Cardiac fibroblast (primary cell): ENCODE results near the gene CDV3.
"Not testable (repeated sequence)": the region's sequence is repeated elsewhere in the genome, so short reads cannot be mapped to it uniquely, and the experiment has no call there.

Experiments used
- DNase-seq, 2 donors: peaks; one replicate each; pipeline versions ENCODE4 v3.0.0 to v3.0.0-alpha.2; 2010; ENCODE audit warnings: low read depth in 2 of 2
- H3K4me3 ChIP-seq, 2 donors: replicated peaks in 1 of 2; 1 replicate in 1 of 2; 2 replicates in 1 of 2; pipeline ENCODE4 v1.5.1; 2011; ENCODE audit warnings: low read depth in 2 of 2, low read length in 2 of 2, mild to moderate bottlenecking in 2 of 2, moderate library complexity in 1 of 2
- TF ChIP-seq, protein P1 (sequence below): IDR thresholded peaks from one replicate; pipeline ENCODE4 v1.5.1; 2011; ENCODE audit warnings: low read depth, mild to moderate bottlenecking, low read length, inconsistent platforms

The CDV3 gene

DNA sequence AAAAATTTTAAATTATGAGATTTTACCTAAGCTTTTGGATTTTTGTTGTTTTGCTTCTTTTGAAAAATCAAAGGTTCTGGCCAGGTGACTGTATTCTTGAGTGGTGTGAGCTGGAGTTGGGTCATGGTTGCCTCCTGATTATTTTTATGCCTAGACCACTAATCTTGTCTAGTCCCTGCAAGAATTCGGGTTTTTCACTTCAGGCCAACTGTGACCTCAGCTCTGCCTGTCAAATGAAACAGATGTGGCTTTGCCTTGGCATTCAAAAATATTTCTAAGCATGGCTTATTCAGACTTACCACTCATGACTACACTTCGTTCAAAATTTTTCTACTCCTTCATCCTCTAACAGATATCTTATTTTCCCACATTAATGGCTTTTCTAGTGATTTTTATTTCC lies 25.4 kb upstream of the CDV3 start:
- TF ChIP-seq, protein P1, sequence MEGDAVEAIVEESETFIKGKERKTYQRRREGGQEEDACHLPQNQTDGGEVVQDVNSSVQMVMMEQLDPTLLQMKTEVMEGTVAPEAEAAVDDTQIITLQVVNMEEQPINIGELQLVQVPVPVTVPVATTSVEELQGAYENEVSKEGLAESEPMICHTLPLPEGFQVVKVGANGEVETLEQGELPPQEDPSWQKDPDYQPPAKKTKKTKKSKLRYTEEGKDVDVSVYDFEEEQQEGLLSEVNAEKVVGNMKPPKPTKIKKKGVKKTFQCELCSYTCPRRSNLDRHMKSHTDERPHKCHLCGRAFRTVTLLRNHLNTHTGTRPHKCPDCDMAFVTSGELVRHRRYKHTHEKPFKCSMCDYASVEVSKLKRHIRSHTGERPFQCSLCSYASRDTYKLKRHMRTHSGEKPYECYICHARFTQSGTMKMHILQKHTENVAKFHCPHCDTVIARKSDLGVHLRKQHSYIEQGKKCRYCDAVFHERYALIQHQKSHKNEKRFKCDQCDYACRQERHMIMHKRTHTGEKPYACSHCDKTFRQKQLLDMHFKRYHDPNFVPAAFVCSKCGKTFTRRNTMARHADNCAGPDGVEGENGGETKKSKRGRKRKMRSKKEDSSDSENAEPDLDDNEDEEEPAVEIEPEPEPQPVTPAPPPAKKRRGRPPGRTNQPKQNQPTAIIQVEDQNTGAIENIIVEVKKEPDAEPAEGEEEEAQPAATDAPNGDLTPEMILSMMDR, result no peak
- DNase-seq, result peak; percentile 43 to 51
- H3K4me3 ChIP-seq, result no peak overlapping the region

GRCh38 chr3:133549565-133549964 lies 23.9 kb upstream of the CDV3 start:
- TF ChIP-seq, protein P1, result no peak
- no peak for DNase-seq
- no peak overlapping the region for H3K4me3 ChIP-seq

- not testable (repeated sequence) for H3K4me3 ChIP-seq, DNase-seq
Observed at GRCh38 chr3:133551589-133551988, 21.9 kb upstream of the CDV3 start.

DNA sequence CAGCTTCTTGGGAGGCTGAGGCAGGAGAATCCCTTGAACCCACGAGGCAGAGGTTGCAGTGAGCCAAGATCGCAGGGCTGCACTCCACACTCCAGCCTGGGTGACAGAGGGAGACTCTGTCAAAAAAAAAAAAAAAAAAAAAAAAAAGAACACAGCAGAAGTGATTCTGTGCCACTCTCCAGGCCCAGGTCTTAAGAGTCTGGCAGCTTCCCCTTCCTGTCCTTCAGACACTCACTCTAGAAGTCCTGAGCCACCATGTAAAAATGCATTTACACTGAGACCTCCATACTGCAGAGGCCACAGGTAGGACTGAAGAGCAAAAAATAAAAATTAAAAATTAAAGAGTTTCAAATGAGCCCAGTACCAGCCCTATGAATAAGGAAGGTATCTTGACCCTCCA lies 11.8 kb upstream of the CDV3 start:
- TF ChIP-seq, protein P1, result no peak
- DNase-seq, result no peak
- H3K4me3 ChIP-seq, result no peak overlapping the region

DNA sequence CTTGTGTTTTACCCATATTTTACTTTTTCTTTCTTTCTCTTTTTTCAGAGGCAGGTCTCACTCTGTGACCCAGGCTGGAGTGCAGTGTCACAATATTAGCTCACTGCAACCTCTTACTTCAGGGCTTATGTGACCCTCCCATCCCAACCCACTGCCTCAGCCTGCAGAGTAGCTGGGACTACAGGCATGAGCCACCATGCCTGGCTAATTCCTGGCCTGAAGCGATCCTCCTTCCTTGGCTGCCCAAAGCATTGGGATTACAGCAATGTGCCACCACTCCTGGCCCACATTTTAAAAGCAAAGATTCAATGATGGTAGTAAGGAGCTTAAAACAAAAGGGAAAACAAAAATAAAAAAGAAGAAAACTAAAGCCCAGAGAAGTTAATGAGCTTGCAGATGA lies 11.1 kb upstream of the CDV3 start:
- no peak for DNase-seq
- TF ChIP-seq, protein P1, result no peak

GRCh38 chr3:133563186-133563591 lies 10.3 kb upstream of the CDV3 start:
- TF ChIP-seq, protein P1, result no peak
- peak in 1 of 2 donors; percentile 43 for DNase-seq
- no peak overlapping the region for H3K4me3 ChIP-seq

More for the DNA sequence above, 11.1 kb upstream of the CDV3 start:
- no peak overlapping the region for H3K4me3 ChIP-seq

- no peak for DNase-seq
- TF ChIP-seq, protein P1, result no peak
- H3K4me3 ChIP-seq, result no peak overlapping the region
Observed at GRCh38 chr3:133563816-133564215, 9.7 kb upstream of the CDV3 start.
